ENCODE data around the gene ZHX3. TPM values are rescaled to one million over a fixed set of nuclear protein-coding genes. Genes with fewer than 3 reads are reported as not detected.

ZHX3 gene
- total and polyA plus RNA-seq, 8 donors: 6.6 to 59.3 (median 18.7) TPM

- no peak for DNase-seq
- Histone ChIP-seq H3K4me1 (peaks cover 16 to 35% (median 26%) of the 10 kb centered on the region in 4 donors), H3K9me3 (no peaks in the 10 kb centered on the region), H3K27me3 (no peaks in the 10 kb centered on the region), H3K27ac (no peak overlapping the region), H3K4me3 (no peak overlapping the region), H3K36me3 (no peaks in the 10 kb centered on the region)
- intact Hi-C loops (cut with DNase I; ENCODE audit: low total_unique reads): loop anchor here (10.0 kb wide), 1 partner anchor 54 kb away; no protein-coding TSS in a partner anchor
- TF ChIP-seq POLR2AphosphoS5 (IDR thresholded peaks at IDR 0.05) (no peak), EP300 (IDR thresholded peaks at IDR 0.05) (no peak), CTCF (IDR thresholded peaks at IDR 0.05) (no peak), POLR2A (IDR thresholded peaks at IDR 0.05) (no peak)
Observed at GRCh38 chr20:41229259-41229658, 88.3 kb downstream of the ZHX3 start.

- Histone ChIP-seq H3K4me3 (no peak overlapping the region), H3K9me3 (no peaks in the 10 kb centered on the region), H3K27ac (no peak overlapping the region), H3K36me3 (no peaks in the 10 kb centered on the region), H3K4me1 (peaks cover 12 to 35% (median 22%) of the 10 kb centered on the region in 4 donors), H3K27me3 (no peaks in the 10 kb centered on the region)
- no peak for DNase-seq
- intact Hi-C loops (cut with DNase I; ENCODE audit: low total_unique reads): loop anchor here (10.0 kb wide), 1 partner anchor 54 kb away; no protein-coding TSS in a partner anchor
- no peak for TF ChIP-seq CTCF (IDR thresholded peaks at IDR 0.05)
- TF ChIP-seq POLR2AphosphoS5 (IDR thresholded peaks at IDR 0.05): no peak
- TF ChIP-seq POLR2A (IDR thresholded peaks at IDR 0.05): no peak
- no peak for TF ChIP-seq EP300 (IDR thresholded peaks at IDR 0.05)
Observed at GRCh38 chr20:41228858-41229257, 88.7 kb downstream of the ZHX3 start.

GRCh38 chr20:41226426-41226825, 91.1 kb downstream of the ZHX3 start:
- Histone ChIP-seq H3K4me3 (no peak overlapping the region), H3K27me3 (no peaks in the 10 kb centered on the region), H3K9me3 (no peaks in the 10 kb centered on the region), H3K4me1 (peaks cover 3 to 32% (median 17%) of the 10 kb centered on the region in 4 donors), H3K27ac (no peak overlapping the region), H3K36me3 (no peaks in the 10 kb centered on the region)
- intact Hi-C loops (cut with DNase I; ENCODE audit: low total_unique reads): loop anchor here (10.0 kb wide), 1 partner anchor 52 kb away; no protein-coding TSS in a partner anchor
- DNase-seq: no peak
- no peak for TF ChIP-seq POLR2A (IDR thresholded peaks at IDR 0.05)
- TF ChIP-seq CTCF (IDR thresholded peaks at IDR 0.05): no peak
- no peak for TF ChIP-seq EP300 (IDR thresholded peaks at IDR 0.05)
- TF ChIP-seq POLR2AphosphoS5 (IDR thresholded peaks at IDR 0.05): no peak
- 90 to 93% (median 93%) methylated on average over 1 of the region's 1 CpG for WGBS, 5 donors

- Histone ChIP-seq H3K27me3 (no peaks in the 10 kb centered on the region), H3K9me3 (no peaks in the 10 kb centered on the region), H3K4me3 (no peak overlapping the region), H3K4me1 (peaks cover 3 to 35% (median 15%) of the 10 kb centered on the region in 4 donors), H3K27ac (no peak overlapping the region), H3K36me3 (no peaks in the 10 kb centered on the region)
- intact Hi-C loops (cut with DNase I; ENCODE audit: low total_unique reads): loop anchor here (10.0 kb wide), 1 partner anchor 50 kb away; no protein-coding TSS in a partner anchor
- 75 to 86% (median 80%) methylated on average over 1 of the region's 1 CpG for WGBS, 5 donors
- DNase-seq: no peak
- TF ChIP-seq CTCF (IDR thresholded peaks at IDR 0.05) (no peak), POLR2AphosphoS5 (IDR thresholded peaks at IDR 0.05) (no peak), POLR2A (IDR thresholded peaks at IDR 0.05) (no peak), EP300 (IDR thresholded peaks at IDR 0.05) (no peak)
Observed at GRCh38 chr20:41225091-41225490, 92.4 kb downstream of the ZHX3 start.

Measured in stomach (tissue), 9 donors.